Measurements from ENCODE around the gene MRPL23. TPM values are rescaled to one million over a fixed set of nuclear protein-coding genes. Genes with fewer than 3 reads are reported as not detected.

The MRPL23 gene
- total RNA-seq, 1 experiment from 2014 or later = 83.8 TPM

DNA sequence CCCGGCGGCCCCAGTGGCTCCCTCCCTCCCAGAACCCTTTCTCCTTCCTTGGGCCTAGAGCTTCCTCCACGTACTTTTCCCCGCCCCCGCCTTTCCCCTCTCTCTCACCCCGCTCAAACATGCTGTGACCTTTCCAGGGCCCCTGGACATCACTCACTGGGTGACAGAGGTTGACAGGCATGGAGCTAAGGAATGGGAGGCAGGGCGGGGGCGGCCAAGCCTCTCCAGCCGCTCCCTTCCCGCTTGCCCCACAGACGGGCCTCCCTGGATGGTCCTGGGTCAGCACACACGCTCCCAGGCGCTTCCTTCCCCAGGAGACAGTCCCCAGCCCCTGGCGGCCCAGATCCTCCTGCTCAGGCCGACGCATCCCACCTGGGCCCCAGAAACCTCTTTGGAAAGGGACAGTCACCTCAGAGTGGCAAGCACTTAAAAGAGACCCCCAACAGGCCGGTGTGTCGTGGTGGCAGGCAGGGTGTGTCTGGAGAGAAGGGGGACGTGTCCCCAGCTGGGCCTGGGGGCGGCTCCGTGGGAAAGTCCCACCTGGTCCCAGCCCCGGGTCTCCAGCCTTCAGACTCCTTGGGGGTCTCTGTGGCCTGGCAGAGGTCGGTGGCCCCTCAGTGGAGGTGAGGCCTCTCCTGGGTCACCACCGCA lies 41.7 kb downstream of the MRPL23 start:
- ChIA-PET CTCF (no interaction called here), POLR2A (ENCODE audit: low non-redundant PET) (no interaction called here)
- no peak overlapping the region for H3K27ac ChIP-seq (ENCODE audit: low read depth, low read length, poor library complexity, severe bottlenecking)
- intact Hi-C loops (cut with micrococcal nuclease; ENCODE audit: unreplicated experiment) = no loop called here
- H3K27me3 ChIP-seq (replicated peaks; ENCODE audit: insufficient read depth, low read depth, low read length, poor library complexity) = no peaks in the 10 kb centered on the region
- BruUV-seq (replicated peaks) = no TSS peak
- no peak overlapping the region for H3K4me3 ChIP-seq (ENCODE audit: low read depth, low read length, poor library complexity, severe bottlenecking)
- H3K4me1 ChIP-seq (ENCODE audit: insufficient read depth, low read length, poor library complexity, severe bottlenecking) = no peaks in the 10 kb centered on the region
- no peak for TF ChIP-seq EZH2 (IDR thresholded peaks at IDR 0.05; ENCODE audit: borderline replicate concordance, low read depth, low read length, poor library complexity, severe bottlenecking)
- no peaks in the 10 kb centered on the region for H3K9me3 ChIP-seq (ENCODE audit: low read depth, low read length, poor library complexity, severe bottlenecking)
- no peak for DNase-seq (ENCODE audit: low spot score)
- no peaks in the 10 kb centered on the region for H3K36me3 ChIP-seq (ENCODE audit: insufficient read depth, low read length, poor library complexity, severe bottlenecking)

DNA sequence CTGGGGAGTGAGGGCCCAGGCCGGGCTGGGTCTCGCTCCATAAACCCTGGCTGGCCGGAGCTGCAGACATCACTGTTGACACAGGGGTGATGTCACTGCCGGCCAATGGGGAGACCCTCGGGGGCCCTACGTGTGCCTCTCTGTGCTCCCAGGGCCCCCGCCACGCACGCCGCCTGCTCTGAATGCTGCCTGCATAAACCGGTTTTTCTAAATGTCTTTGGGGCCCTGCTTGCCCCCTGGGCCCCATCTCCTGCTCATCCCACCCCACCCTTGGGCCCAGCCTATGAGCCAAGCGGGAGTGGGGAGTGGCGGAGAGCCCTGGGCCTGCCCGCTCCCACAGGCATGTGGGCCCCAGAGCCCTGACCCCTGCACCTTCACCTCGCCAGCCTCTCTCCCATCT lies 42.8 kb downstream of the MRPL23 start:
- no peaks in the 10 kb centered on the region for H3K9me3 ChIP-seq (ENCODE audit: low read depth, low read length, poor library complexity, severe bottlenecking)
- TF ChIP-seq EZH2 (IDR thresholded peaks at IDR 0.05; ENCODE audit: borderline replicate concordance, low read depth, low read length, poor library complexity, severe bottlenecking) (no peak), CTCF (conservative IDR thresholded peaks at IDR 0.05; ENCODE audit: low read depth, low read length) (no peak)
- ChIA-PET POLR2A (ENCODE audit: low non-redundant PET) (no interaction called here), CTCF (no interaction called here)
- H3K27me3 ChIP-seq (replicated peaks; ENCODE audit: insufficient read depth, low read depth, low read length, poor library complexity) = no peaks in the 10 kb centered on the region
- no peaks in the 10 kb centered on the region for H3K4me1 ChIP-seq (ENCODE audit: insufficient read depth, low read length, poor library complexity, severe bottlenecking)
- no peak overlapping the region for H3K27ac ChIP-seq (ENCODE audit: low read depth, low read length, poor library complexity, severe bottlenecking)
- no peak for DNase-seq (ENCODE audit: low spot score)
- no peak overlapping the region for H3K4me3 ChIP-seq (ENCODE audit: low read depth, low read length, poor library complexity, severe bottlenecking)
- H3K36me3 ChIP-seq (ENCODE audit: insufficient read depth, low read length, poor library complexity, severe bottlenecking) = no peaks in the 10 kb centered on the region
- BruUV-seq (replicated peaks) = no TSS peak
- intact Hi-C loops (cut with micrococcal nuclease; ENCODE audit: unreplicated experiment) = no loop called here

DNA sequence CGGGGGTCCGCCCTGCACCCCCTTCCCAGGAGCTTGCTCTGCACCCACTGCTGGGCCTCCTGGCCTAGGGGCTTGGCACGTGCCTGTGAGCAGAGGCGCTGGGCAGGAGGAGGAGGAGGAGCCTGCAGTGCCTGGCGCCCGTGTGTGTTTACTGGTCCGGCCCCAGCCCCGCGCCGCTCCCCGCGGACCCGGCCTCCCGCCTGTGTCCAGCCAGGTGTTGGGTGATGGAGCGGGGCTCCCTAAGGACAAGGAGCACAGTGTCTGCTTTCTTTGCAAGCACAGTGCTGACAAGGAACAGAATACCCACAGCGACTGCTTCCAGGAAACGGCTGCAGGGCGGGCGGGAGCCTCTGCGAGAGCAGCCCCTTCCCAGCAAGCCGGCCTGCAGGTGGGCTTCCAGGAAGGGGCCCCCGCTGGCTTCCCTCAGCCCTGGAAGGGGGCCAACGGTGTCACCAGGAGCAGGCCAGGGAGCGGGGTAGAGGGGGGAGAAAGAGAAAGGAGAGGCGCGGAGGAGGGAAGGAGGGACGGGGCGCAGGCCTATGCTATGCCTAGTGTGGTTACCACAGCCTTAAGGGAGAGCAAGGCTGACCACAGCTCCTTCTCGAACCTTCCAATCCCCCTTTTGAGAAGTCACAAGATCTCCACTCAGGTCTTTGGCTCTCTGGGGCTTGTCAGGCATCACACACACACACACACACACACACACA lies 43.9 kb downstream of the MRPL23 start:
- ChIA-PET POLR2A (ENCODE audit: low non-redundant PET) (no interaction called here), CTCF (no interaction called here)
- Histone ChIP-seq H3K36me3 (ENCODE audit: insufficient read depth, low read length, poor library complexity, severe bottlenecking) (no peaks in the 10 kb centered on the region), H3K27ac (ENCODE audit: low read depth, low read length, poor library complexity, severe bottlenecking) (no peak overlapping the region), H3K4me3 (ENCODE audit: low read depth, low read length, poor library complexity, severe bottlenecking) (no peak overlapping the region), H3K4me1 (ENCODE audit: insufficient read depth, low read length, poor library complexity, severe bottlenecking) (no peaks in the 10 kb centered on the region), H3K27me3 (replicated peaks; ENCODE audit: insufficient read depth, low read depth, low read length, poor library complexity) (no peaks in the 10 kb centered on the region), H3K9me3 (ENCODE audit: low read depth, low read length, poor library complexity, severe bottlenecking) (no peaks in the 10 kb centered on the region)
- TF ChIP-seq EZH2 (IDR thresholded peaks at IDR 0.05; ENCODE audit: borderline replicate concordance, low read depth, low read length, poor library complexity, severe bottlenecking) (no peak), CTCF (conservative IDR thresholded peaks at IDR 0.05; ENCODE audit: low read depth, low read length) (no peak)
- intact Hi-C loops (cut with micrococcal nuclease; ENCODE audit: unreplicated experiment) = no loop called here
- no peak for DNase-seq (ENCODE audit: low spot score)
- BruUV-seq (replicated peaks) = no TSS peak
